Stimulated activated CD4-positive, alpha-beta T cell treated with anti-CD3 and anti-CD28 coated beads, TNF-alpha, amount 100 ng/mL, for 24 hours (primary cell): ENCODE measurements around the gene VAMP3.
"Not testable (repeated sequence)": the region's sequence is repeated elsewhere in the genome, so short reads cannot be mapped to it uniquely, and the experiment has no call there.

Source experiments
- DNase-seq, 3 experiments: peaks; one replicate each; pipeline ENCODE4 v3.0.0-alpha.2; 2020; ENCODE audit warnings: low read depth in 3 of 3

Gene VAMP3

GRCh38 chr1:7768583-7768982 is 2.5 kb upstream of the VAMP3 start:
- no peak for DNase-seq

GRCh38 chr1:7769673-7770412 is 1.3 kb upstream of the VAMP3 start:
- no peak for DNase-seq

- no peak for DNase-seq
These were observed 463 bp upstream of the VAMP3 start for GRCh38 chr1:7770669-7770996.

- no peak for DNase-seq
These were observed 765 bp downstream of the VAMP3 start for GRCh38 chr1:7771823-7772299.

- DNase-seq: no peak
These were observed 6.5 kb downstream of the VAMP3 start for GRCh38 chr1:7777591-7777990.

GRCh38 chr1:7778133-7778628 is 7.1 kb downstream of the VAMP3 start:
- DNase-seq: no peak

GRCh38 chr1:7780976-7781375 is 9.9 kb downstream of the VAMP3 start:
- DNase-seq: no peak

- no peak for DNase-seq
These were observed 10.4 kb downstream of the VAMP3 start for GRCh38 chr1:7781501-7781900.

- no peak for DNase-seq
These were observed 10.9 kb downstream of the VAMP3 start for GRCh38 chr1:7781923-7782495.

GRCh38 chr1:7783178-7783711 is 12.1 kb downstream of the VAMP3 start:
- peak in 1 of 3 experiments; percentile 30 for DNase-seq

- DNase-seq: peak; percentile 76 to 86 (median 79)
These were observed 12.9 kb downstream of the VAMP3 start, which contains the start of gene PER3 for GRCh38 chr1:7783826-7784491. PER3 (plus strand) TSS chr1:7784291; CDS start chr1:7784878, 587 bp downstream.

- DNase-seq: no peak
These were observed 13.5 kb downstream of the VAMP3 start for GRCh38 chr1:7784492-7785071.

- no peak for DNase-seq
These were observed 14.0 kb downstream of the VAMP3 start for GRCh38 chr1:7785108-7785507.

- DNase-seq: no peak
These were observed 15.7 kb downstream of the VAMP3 start for GRCh38 chr1:7786795-7787194.

GRCh38 chr1:7789828-7790227 is 18.7 kb downstream of the VAMP3 start:
- no peak for DNase-seq

GRCh38 chr1:7791027-7791426 is 19.9 kb downstream of the VAMP3 start:
- not testable (repeated sequence) for DNase-seq

GRCh38 chr1:7795406-7795805 is 24.3 kb downstream of the VAMP3 start:
- DNase-seq: no peak

- DNase-seq: no peak
These were observed 34.4 kb downstream of the VAMP3 start for GRCh38 chr1:7805460-7805859.

- no peak for DNase-seq
These were observed 37.3 kb downstream of the VAMP3 start for GRCh38 chr1:7808253-7808844.

GRCh38 chr1:7809742-7810141 is 38.6 kb downstream of the VAMP3 start:
- no peak for DNase-seq

GRCh38 chr1:7810395-7810794 is 39.3 kb downstream of the VAMP3 start:
- DNase-seq: peak in 1 of 3 experiments; percentile 29

- DNase-seq: no peak
These were observed 40.4 kb downstream of the VAMP3 start for GRCh38 chr1:7811476-7811875.
